GM11168 (cell line): ENCODE results near the gene PIKFYVE.
"Not testable (repeated sequence)": the region's sequence is repeated elsewhere in the genome, so short reads cannot be mapped to it uniquely, and the experiment has no call there.

Source experiments
- in situ Hi-C: fragments of 300-500 bp; cut with MboI; formaldehyde crosslinking; loops from one replicate; pipeline ENCODE4 v1.12.0; 2022; ENCODE audit warnings: low sequenced_read_pairs; ENCODE audit not compliant: unreplicated experiment

The PIKFYVE gene

GRCh38 chr2:208389940-208390339 is 123.9 kb downstream of the PIKFYVE start:
- in situ Hi-C loops: no loop called here

GRCh38 chr2:208392300-208392699 is 126.2 kb downstream of the PIKFYVE start:
- in situ Hi-C loops: no loop called here

- in situ Hi-C loops: not testable (repeated sequence)
Measured at GRCh38 chr2:208396796-208397195, 130.7 kb downstream of the PIKFYVE start.

GRCh38 chr2:208399201-208399600 is 133.1 kb downstream of the PIKFYVE start:
- in situ Hi-C loops: no loop called here

- in situ Hi-C loops: no loop called here
Measured at GRCh38 chr2:208406474-208407451, 140.7 kb downstream of the PIKFYVE start, which contains the start of gene PTH2R. Gene PTH2R, plus strand, starts transcription at chr2:208406792. Its CDS starts 252 bp downstream, at chr2:208407044.

GRCh38 chr2:208407667-208408066 is 141.6 kb downstream of the PIKFYVE start:
- in situ Hi-C loops: no loop called here
